Mesendoderm (in vitro differentiated cells): ENCODE data around the gene ZNF598.

ENCODE experiments used
- DNase-seq: peaks from one replicate; pipeline ENCODE4 v3.0.0; 2013
- H2AK5ac ChIP-seq: 2 replicates; pipeline ENCODE4 v1.6.1; 2013; ENCODE audit warnings: low read length, inconsistent platforms
- H2BK120ac ChIP-seq: 2 replicates; pipeline ENCODE4 v1.6.1; 2013; ENCODE audit warnings: low read depth, mild to moderate bottlenecking, low read length, moderate library complexity, mixed read lengths
- H2BK15ac ChIP-seq: replicated peaks from 2 replicates; pipeline ENCODE4 v1.6.1; 2013; ENCODE audit warnings: low read depth, mild to moderate bottlenecking, moderate library complexity
- H2BK5ac ChIP-seq: 2 replicates; pipeline ENCODE4 v1.6.1; 2013; ENCODE audit warnings: low read length, inconsistent platforms
- H3K18ac ChIP-seq: 2 replicates; pipeline ENCODE4 v1.6.1; 2013; ENCODE audit warnings: mild to moderate bottlenecking, low read length, mixed read lengths
- H3K23ac ChIP-seq: one replicate; pipeline ENCODE4 v1.6.1; 2013; ENCODE audit warnings: low read length
- H3K27ac ChIP-seq: 2 replicates; pipeline ENCODE4 v1.5.1; 2013; ENCODE audit warnings: low read depth, mild to moderate bottlenecking, inconsistent platforms, low read length, moderate library complexity
- H3K27me3 ChIP-seq: 2 replicates; pipeline ENCODE4 v1.6.1; 2013; ENCODE audit warnings: low read length, control low read depth, mild to moderate bottlenecking, inconsistent platforms; ENCODE audit not compliant: insufficient read depth, poor library complexity
- H3K36me3 ChIP-seq: 2 replicates; pipeline ENCODE4 v1.6.1; 2013; ENCODE audit warnings: low read length, inconsistent platforms; ENCODE audit not compliant: control insufficient read depth, insufficient read depth
- H3K4ac ChIP-seq: one replicate; pipeline ENCODE4 v1.6.1; 2013; ENCODE audit warnings: low read depth, mild to moderate bottlenecking, low read length, moderate library complexity
- H3K4me1 ChIP-seq: 2 replicates; pipeline ENCODE4 v1.6.1; 2013; ENCODE audit warnings: low read depth, low read length, inconsistent platforms; ENCODE audit not compliant: control insufficient read depth
- H3K4me2 ChIP-seq: 2 replicates; pipeline ENCODE4 v1.6.1; 2013; ENCODE audit warnings: low read length
- H3K4me3 ChIP-seq: 2 replicates; pipeline ENCODE4 v1.5.1; 2013; ENCODE audit warnings: mild to moderate bottlenecking, low read length
- H3K56ac ChIP-seq: one replicate; pipeline ENCODE4 v1.6.1; 2013; ENCODE audit warnings: low read length
- H3K79me1 ChIP-seq: 2 replicates; pipeline ENCODE4 v1.6.1; 2013; ENCODE audit warnings: low read length, inconsistent platforms
- H3K79me2 ChIP-seq: 2 replicates; pipeline ENCODE4 v1.6.1; 2013; ENCODE audit warnings: mild to moderate bottlenecking, low read length; ENCODE audit not compliant: control insufficient read depth, insufficient read depth
- H3K9ac ChIP-seq: 2 replicates; pipeline ENCODE4 v1.6.1; 2013; ENCODE audit warnings: low read length, inconsistent platforms
- H4K5ac ChIP-seq: one replicate; pipeline ENCODE4 v1.6.1; 2013; ENCODE audit warnings: low read length
- H4K8ac ChIP-seq: one replicate; pipeline ENCODE4 v1.6.1; 2013; ENCODE audit warnings: low read depth, mild to moderate bottlenecking, control low read depth, low read length, moderate library complexity
- WGBS: extraction: QIAGEN DNeasy Blood & Tissue Kit; methylation state at CpG from one replicate; pipeline ENCODE4 v1.1.7; 2013; ENCODE audit warnings: low lambda C conversion rate, missing lambda C conversion rate; ENCODE audit not compliant: insufficient coverage; ENCODE audit errors: extremely low coverage; 5-methylcytosine and 5-hydroxymethylcytosine counted together

The ZNF598 gene

GRCh38 chr16:1990101-1990350 is 19.6 kb downstream of the ZNF598 start:
- Histone ChIP-seq H3K4me1 (peaks cover 2% of the 10 kb centered on the region), H2BK5ac (no peak overlapping the region), H2AK5ac (no peak overlapping the region), H3K9ac (peak overlapping the region; percentile 19), H3K4ac (no peak overlapping the region), H3K56ac (peak overlapping the region; percentile 15), H3K27ac (no peak overlapping the region), H3K79me2 (no peaks in the 10 kb centered on the region), H3K18ac (no peak overlapping the region), H4K8ac (no peak overlapping the region), H3K36me3 (peaks cover 3% of the 10 kb centered on the region), H3K4me3 (no peak overlapping the region), H3K4me2 (peak overlapping the region; percentile 54), H4K5ac (no peak overlapping the region), H2BK15ac (no peak overlapping the region), H2BK120ac (no peak overlapping the region), H3K23ac (no peak overlapping the region), H3K79me1 (peaks cover 6% of the 10 kb centered on the region), H3K27me3 (peaks cover 3% of the 10 kb centered on the region)
- WGBS, result no CpG with 5 or more reads among the region's 25 CpGs
- no peak for DNase-seq

- peaks cover 3% of the 10 kb centered on the region for H3K27me3 ChIP-seq
- H3K36me3 ChIP-seq, result peaks cover 3% of the 10 kb centered on the region
- H3K9ac ChIP-seq, result peak within 1 kb of the TSS; percentile 59
- H2BK5ac ChIP-seq, result no peak within 1 kb of the TSS
- H3K4ac ChIP-seq, result no peak within 1 kb of the TSS
- no CpG with 5 or more reads among the region's 67 CpGs for WGBS
- H3K18ac ChIP-seq, result no peak within 1 kb of the TSS
- H3K4me1 ChIP-seq, result peaks cover 2% of the 10 kb centered on the region
- peak within 1 kb of the TSS; percentile 34 for H3K4me3 ChIP-seq
- H4K8ac ChIP-seq, result no peak within 1 kb of the TSS
- peak; percentile 39 for DNase-seq
- peaks cover 2% of the 10 kb centered on the region for H3K79me2 ChIP-seq
- no peak within 1 kb of the TSS for H4K5ac ChIP-seq
- H2AK5ac ChIP-seq, result no peak within 1 kb of the TSS
- H3K4me2 ChIP-seq, result peak within 1 kb of the TSS; percentile 81
- H3K79me1 ChIP-seq, result peaks cover 10% of the 10 kb centered on the region
- no peak within 1 kb of the TSS for H2BK120ac ChIP-seq
- H2BK15ac ChIP-seq, result no peak within 1 kb of the TSS
- H3K56ac ChIP-seq, result peak within 1 kb of the TSS; percentile 83
- H3K27ac ChIP-seq, result no peak within 1 kb of the TSS
- H3K23ac ChIP-seq, result no peak within 1 kb of the TSS
These were observed 20.2 kb downstream of the ZNF598 start, which contains the start of gene SYNGR3 for GRCh38 chr16:1989209-1990100. Gene SYNGR3, plus strand, starts transcription at chr16:1989970. Its CDS starts 133 bp downstream, at chr16:1990103.

- Histone ChIP-seq H2BK15ac (no peak overlapping the region), H3K27ac (no peak overlapping the region), H3K9ac (no peak overlapping the region), H3K23ac (no peak overlapping the region), H3K27me3 (peaks cover 3% of the 10 kb centered on the region), H3K36me3 (peaks cover 3% of the 10 kb centered on the region), H2BK5ac (no peak overlapping the region), H4K8ac (no peak overlapping the region), H3K18ac (no peak overlapping the region), H3K56ac (no peak overlapping the region), H4K5ac (no peak overlapping the region), H3K4me1 (peaks cover 5% of the 10 kb centered on the region), H3K4me3 (no peak overlapping the region), H3K4ac (no peak overlapping the region), H3K79me2 (peaks cover 2% of the 10 kb centered on the region), H3K79me1 (peaks cover 10% of the 10 kb centered on the region), H2BK120ac (no peak overlapping the region), H3K4me2 (no peak overlapping the region), H2AK5ac (no peak overlapping the region)
- no CpG with 5 or more reads among the region's 10 CpGs for WGBS
- no peak for DNase-seq
These were observed 22.4 kb downstream of the ZNF598 start for GRCh38 chr16:1987198-1987597.

GRCh38 chr16:1985466-1986150 is 24.0 kb downstream of the ZNF598 start:
- no CpG with 5 or more reads among the region's 14 CpGs for WGBS
- H3K4me3 ChIP-seq, result no peak overlapping the region
- peaks cover 8% of the 10 kb centered on the region for H3K27me3 ChIP-seq

GRCh38 chr16:1984347-1985225 is 25.0 kb downstream of the ZNF598 start:
- Histone ChIP-seq H3K56ac (peak overlapping the region; percentile 96), H3K9ac (peak overlapping the region; percentile 91), H3K27ac (peak overlapping the region; percentile 64), H4K5ac (no peak overlapping the region), H3K4me3 (peak overlapping the region; percentile 78), H3K18ac (peak overlapping the region; percentile 72), H4K8ac (no peak overlapping the region), H3K36me3 (peaks cover 3% of the 10 kb centered on the region), H3K4ac (peak overlapping the region; percentile 61), H3K27me3 (peaks cover 9% of the 10 kb centered on the region), H3K4me1 (peaks cover 5% of the 10 kb centered on the region), H2BK15ac (no peak overlapping the region), H3K4me2 (peak overlapping the region; percentile 43), H3K23ac (no peak overlapping the region), H3K79me2 (peaks cover 2% of the 10 kb centered on the region), H2AK5ac (no peak overlapping the region), H2BK120ac (no peak overlapping the region), H2BK5ac (no peak overlapping the region), H3K79me1 (peaks cover 10% of the 10 kb centered on the region)
- no CpG with 5 or more reads among the region's 58 CpGs for WGBS
- DNase-seq, result no peak

More at GRCh38 chr16:1985466-1986150, 24.0 kb downstream of the ZNF598 start:
- DNase-seq, result no peak
- Histone ChIP-seq H3K4ac (no peak overlapping the region), H3K79me1 (peaks cover 10% of the 10 kb centered on the region), H2BK5ac (no peak overlapping the region), H3K23ac (no peak overlapping the region), H2BK15ac (no peak overlapping the region), H4K5ac (no peak overlapping the region), H3K9ac (peak overlapping the region; percentile 91), H3K36me3 (peaks cover 3% of the 10 kb centered on the region), H3K56ac (no peak overlapping the region), H3K79me2 (peaks cover 2% of the 10 kb centered on the region), H3K18ac (no peak overlapping the region), H3K27ac (no peak overlapping the region), H3K4me2 (no peak overlapping the region), H2BK120ac (no peak overlapping the region), H2AK5ac (no peak overlapping the region), H3K4me1 (peaks cover 5% of the 10 kb centered on the region), H4K8ac (no peak overlapping the region)
